Measurements from ENCODE around the gene PRAMEF13.
"Not testable (repeated sequence)": the region's sequence is repeated elsewhere in the genome, so short reads cannot be mapped to it uniquely, and the experiment has no call there.

The PRAMEF13 gene

DNA sequence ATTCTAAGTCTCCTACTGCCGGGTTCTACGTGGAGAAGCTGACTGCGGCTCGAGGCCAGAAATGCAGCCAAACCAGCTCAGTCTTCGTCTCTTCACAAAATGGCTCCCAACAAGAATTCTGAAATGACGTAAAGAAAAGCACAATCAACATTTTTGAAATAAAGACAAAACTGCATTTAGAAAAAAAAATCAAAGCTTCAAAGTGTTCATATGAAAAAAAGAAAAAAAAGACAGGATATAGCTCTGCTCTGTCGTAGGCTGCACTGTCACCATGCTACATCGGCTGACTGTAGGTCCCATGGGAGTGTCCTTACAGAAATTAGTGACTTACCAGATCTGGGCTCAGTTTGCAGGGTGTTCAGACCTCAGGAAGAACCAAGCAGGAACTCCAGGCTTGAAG is 35.7 kb downstream of the PRAMEF13 start, which contains the start of gene HNRNPCL4:
Gene HNRNPCL4 (minus strand): TSS at position 101 of the 400 bp plus-strand sequence. CDS start 164 bp downstream, outside the sequence.
- DNase-seq = not testable (repeated sequence)

DNA sequence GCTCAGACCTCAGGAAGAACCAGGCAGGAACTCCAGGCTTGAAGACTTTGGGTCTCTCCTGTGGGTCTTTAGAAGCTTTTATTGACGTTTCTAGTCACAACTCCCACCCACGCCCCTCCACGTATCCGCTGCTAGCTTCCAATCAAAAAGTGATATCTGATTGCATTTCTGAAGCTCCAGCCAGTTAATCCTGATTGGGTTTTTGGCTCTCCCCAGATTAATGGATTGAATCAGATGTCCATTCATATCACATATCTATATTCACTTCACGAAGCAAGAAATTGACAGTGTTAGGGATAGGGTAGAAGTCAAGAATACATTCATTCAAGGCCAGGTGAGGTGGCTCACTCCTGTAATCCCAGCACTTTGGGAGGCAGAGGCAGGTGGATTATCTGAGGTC is 45.3 kb downstream of the PRAMEF13 start, which contains the start of gene PRAMEF26:
Gene PRAMEF26 (minus strand): TSS at position 101 of the 400 bp plus-strand sequence. CDS start 2,914 bp downstream, outside the sequence.
- not testable (repeated sequence) for DNase-seq

Measured in DMS 273 treated with DMSO at 0.1 percent for 48 hours (cell line).